K562 (cell line): Measurements from ENCODE around the gene KIFAP3. TPM values are rescaled to one million over a fixed set of nuclear protein-coding genes. Genes with fewer than 3 reads are reported as not detected.
A peak's percentile ranks its signal among the peaks of the same experiment; 100 is the strongest.
"Not testable (repeated sequence)": the region's sequence is repeated elsewhere in the genome, so short reads cannot be mapped to it uniquely, and the experiment has no call there.

ENCODE experiments used
- ATAC-seq: fragments of 200-7000 bp; cut with Tn5 transposase; 3 replicates; pipeline ENCODE4 v1.9.1; 2020; ENCODE audit warnings: moderate library complexity
- BruUV-seq: library from RNA; stranded (reverse); fragments of 400-500 nt; replicated peaks from 2 replicates; lab custom pipeline; 2021; lab: Mats Ljungman, UMichigan
- CTCF ChIA-PET: fragments of 300-600 bp; formaldehyde crosslinking; extraction: SDS; loops from one replicate; lab custom pipeline; 2021; ENCODE audit warnings: low intra/inter-chr PET ratio; lab: Yijun Ruan, JAX
- POLR2A ChIA-PET: fragments of 300-600, 350-650 bp; sonication (Branson Sonifier 250); formaldehyde crosslinking; extraction: SDS; loops from one replicate; lab custom pipeline; 2021; ENCODE audit warnings: antibody characterized with exemption, inconsistent platforms; lab: Yijun Ruan, JAX
- DNase-seq, 4 experiments: peaks; one replicate each; pipeline versions ENCODE4 v3.0.0 to v3.0.0-alpha.2; 2011 to 2018; ENCODE audit warnings: low spot score in 3 of 4, mixed read lengths in 3 of 4; ENCODE audit errors: extremely low read depth in 1 of 4
- FAIRE-seq: peaks from 2 replicates; lab custom pipeline; 2011; peaks lifted over from hg19 to GRCh38; lab: Jason Lieb, UNC
- H2AFZ ChIP-seq: 2 replicates; pipeline ENCODE4 v1.6.0; 2011; ENCODE audit warnings: low read depth, low read length, control low read depth, inconsistent platforms
- H3K27ac ChIP-seq: fragments of 200-600 bp; 3 replicates; pipeline ENCODE4 v1.8.0; 2011; ENCODE audit warnings: low read depth, mild to moderate bottlenecking, control low read depth, inconsistent platforms, low read length, moderate library complexity, mixed read lengths; ENCODE audit errors: extremely low read depth
- H3K27me3 ChIP-seq, 2 experiments: fragments of 300-600 bp in 1 of 2; 2 replicates in 1 of 2; 3 replicates in 1 of 2; pipeline versions ENCODE4 v1.6.0 to v1.8.0; 2011; ENCODE audit warnings: inconsistent platforms in 2 of 2, low read length in 2 of 2, mild to moderate bottlenecking in 1 of 2, mixed read lengths in 1 of 2, moderate library complexity in 1 of 2; ENCODE audit not compliant: control insufficient read depth in 2 of 2, insufficient read depth in 2 of 2
- H3K36me3 ChIP-seq: fragments of 300-600 bp; 3 replicates; pipeline ENCODE4 v1.8.0; 2011; ENCODE audit warnings: mild to moderate bottlenecking, low read length, inconsistent platforms; ENCODE audit not compliant: control insufficient read depth, insufficient read depth
- H3K4me1 ChIP-seq, 2 experiments: fragments of 200-600 bp in 1 of 2; replicated peaks in 1 of 2; 2 replicates in 1 of 2; 3 replicates in 1 of 2; pipeline versions ENCODE4 v1.5.1 to v1.8.0; 2011; ENCODE audit warnings: inconsistent platforms in 2 of 2, low read length in 2 of 2, mild to moderate bottlenecking in 1 of 2, mixed read lengths in 1 of 2, moderate library complexity in 1 of 2; ENCODE audit not compliant: control insufficient read depth in 2 of 2, insufficient read depth in 2 of 2
- H3K4me2 ChIP-seq: 2 replicates; pipeline ENCODE4 v1.6.1; 2011; ENCODE audit warnings: low read length, control low read depth, inconsistent platforms, mixed read lengths; ENCODE audit not compliant: insufficient read depth
- H3K4me3 ChIP-seq: fragments of 200-600 bp; sonication (generic), shearing (Covaris generic); 2 replicates; pipeline ENCODE4 v1.5.1; 2016; ENCODE audit warnings: control low read depth, inconsistent platforms
- H3K79me2 ChIP-seq: fragments of 200-600 bp; 3 replicates; pipeline ENCODE4 v1.8.0; 2011; ENCODE audit warnings: low read length, inconsistent platforms; ENCODE audit not compliant: control insufficient read depth, insufficient read depth
- H3K9ac ChIP-seq, 2 experiments: 2 replicates each; pipeline versions ENCODE4 v1.6.0 to v1.6.1; 2011; ENCODE audit warnings: low read depth in 2 of 2, low read length in 2 of 2, control low read depth in 1 of 2, inconsistent platforms in 1 of 2, mild to moderate bottlenecking in 1 of 2, mixed read lengths in 1 of 2; ENCODE audit not compliant: insufficient read depth in 1 of 2
- H3K9me1 ChIP-seq: one replicate; pipeline ENCODE4 v1.6.0; 2011; ENCODE audit warnings: inconsistent platforms, mild to moderate bottlenecking, low read length, moderate library complexity; ENCODE audit not compliant: control insufficient read depth, insufficient read depth
- H3K9me3 ChIP-seq: replicated peaks from 2 replicates; pipeline ENCODE4 v1.5.1; 2011; ENCODE audit warnings: low read depth, low read length, inconsistent platforms; ENCODE audit not compliant: control insufficient read depth, insufficient read depth
- H4K20me1 ChIP-seq: replicated peaks from 2 replicates; pipeline ENCODE4 v1.6.1; 2011; ENCODE audit warnings: low read length, inconsistent platforms, mixed read lengths; ENCODE audit not compliant: control insufficient read depth, insufficient read depth
- BCOR ChIP-seq: fragments of 450-650 bp; IDR thresholded peaks from 2 replicates; pipeline ENCODE4 v1.6.1; 2016
- ZNF146 ChIP-seq: IDR thresholded peaks from one replicate; pipeline ENCODE4 v1.6.1; 2018; ENCODE audit warnings: missing compliant biosample characterization; ENCODE audit not compliant: unreplicated experiment
- WGBS: fragments of 100-300 bp; shearing (Covaris generic); methylation state at CpG from one replicate; pipeline ENCODE4 v1.1.6; 2016; ENCODE audit warnings: low coverage, mixed read lengths; ENCODE audit not compliant: insufficient coverage; ENCODE audit errors: missing lambda C conversion rate; 5-methylcytosine and 5-hydroxymethylcytosine counted together
- in situ Hi-C: fragments of 300-500 bp; cut with MboI; formaldehyde crosslinking; loops from 4 replicates; pipeline ENCODE4 v1.15.0; 2018; ENCODE audit warnings: inconsistent platforms, mixed read lengths
- intact Hi-C: fragments of 100-400 bp; cut with micrococcal nuclease; formaldehyde crosslinking; loops from 2 replicates; pipeline ENCODE4 v1.14.2; 2022
- polyA plus RNA-seq, 8 experiments: library from polyadenylated mRNA; depleted of rRNA in 4 of 8; stranded (reverse) in 5 of 8; unstranded in 3 of 8; fragments of >200 nt; fragmentation: Nextera tagmentation in 2 of 8; fragmentation: Illumina TruSeq in 1 of 8; extraction: Ambion mirVana in 2 of 8; extraction: Trizol in 1 of 8; gene quantifications; 2 replicates each; pipeline versions ENCODE4 v1.2.1 to v1.2.3, GENCODE V29; 2011 to 2014; ENCODE audit warnings: inconsistent platforms in 1 of 8, missing spikeins in 1 of 8
- total RNA-seq, 7 experiments: library from RNA; depleted of rRNA in 6 of 7; stranded (reverse); fragments of >200 nt in 6 of 7; fragmentation: Illumina TruSeq in 2 of 7; extraction: Trizol in 2 of 7; gene quantifications; 2 replicates each; pipeline versions ENCODE4 v1.2.1 to v1.2.3, GENCODE V29; 2011 to 2021; ENCODE audit warnings: low replicate concordance in 1 of 7
- TF ChIP-seq, protein P1 (sequence below), 2 experiments: IDR thresholded peaks in 1 of 2; conservative IDR thresholded peaks in 1 of 2; 2 replicates each; pipeline ENCODE4 v1.6.1; 2016; ENCODE audit warnings: low read depth in 2 of 2, mild to moderate bottlenecking in 1 of 2, missing compliant biosample characterization in 1 of 2, missing genetic modification characterization in 1 of 2, moderate library complexity in 1 of 2

KIFAP3 gene
- total and polyA plus RNA-seq, 9 of the 15 experiments (the other 6 are each of a cell fraction or from before 2014, with no cell fraction given) = 8.8 to 17.5 (median 11.8) TPM

DNA sequence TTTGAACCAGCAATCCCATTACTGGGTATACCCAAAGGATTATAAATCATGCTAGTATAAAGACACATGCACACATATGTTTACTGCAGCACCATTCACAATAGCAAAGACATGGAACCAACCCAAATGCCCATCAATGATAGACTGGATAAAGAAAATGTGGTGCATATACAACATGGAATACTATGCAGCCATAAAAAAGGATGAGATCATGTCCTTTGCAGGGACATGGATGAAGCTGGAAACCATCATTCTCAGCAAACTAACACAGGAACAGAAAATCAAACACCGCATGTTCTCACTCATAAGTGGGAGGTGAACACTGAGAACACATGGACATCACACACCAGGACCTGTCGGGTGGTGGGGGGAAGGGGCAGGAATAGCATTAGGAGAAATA, 65.8 kb downstream of the KIFAP3 start:
- H3K79me2 ChIP-seq, FAIRE-seq, in situ Hi-C loops, H3K4me3 ChIP-seq, H3K9me3 ChIP-seq, DNase-seq, CTCF ChIA-PET, BruUV-seq, H3K9me1 ChIP-seq, H3K4me1 ChIP-seq, H3K4me2 ChIP-seq, H3K36me3 ChIP-seq, H3K27me3 ChIP-seq, H2AFZ ChIP-seq, ATAC-seq, H3K27ac ChIP-seq, H4K20me1 ChIP-seq, H3K9ac ChIP-seq, intact Hi-C loops: not testable (repeated sequence)
- 60% methylated on average over 2 of the region's 2 CpGs for WGBS
- POLR2A ChIA-PET = interaction anchor here (1.2 kb wide), 1 partner anchor 9 kb away, joined by 3 read pairs; no protein-coding TSS in a partner anchor
- TF ChIP-seq ZNF146 (CRISPR knock-in tag) (peak; percentile 79), BCOR (peak; percentile 21; the same call in 1 of the 2 replicates)

GRCh38 chr1:170003270-170003835, 71.1 kb downstream of the KIFAP3 start:
- 4% methylated on average over 7 of the region's 7 CpGs for WGBS
- POLR2A ChIA-PET, H4K20me1 ChIP-seq, H3K4me3 ChIP-seq, in situ Hi-C loops, H2AFZ ChIP-seq, H3K4me2 ChIP-seq, FAIRE-seq, intact Hi-C loops, H3K27ac ChIP-seq, H3K4me1 ChIP-seq, H3K9me3 ChIP-seq, H3K36me3 ChIP-seq, BruUV-seq, H3K27me3 ChIP-seq, ATAC-seq, H3K9me1 ChIP-seq, H3K79me2 ChIP-seq, CTCF ChIA-PET, H3K9ac ChIP-seq: not testable (repeated sequence)
- TF ChIP-seq, protein P1, sequence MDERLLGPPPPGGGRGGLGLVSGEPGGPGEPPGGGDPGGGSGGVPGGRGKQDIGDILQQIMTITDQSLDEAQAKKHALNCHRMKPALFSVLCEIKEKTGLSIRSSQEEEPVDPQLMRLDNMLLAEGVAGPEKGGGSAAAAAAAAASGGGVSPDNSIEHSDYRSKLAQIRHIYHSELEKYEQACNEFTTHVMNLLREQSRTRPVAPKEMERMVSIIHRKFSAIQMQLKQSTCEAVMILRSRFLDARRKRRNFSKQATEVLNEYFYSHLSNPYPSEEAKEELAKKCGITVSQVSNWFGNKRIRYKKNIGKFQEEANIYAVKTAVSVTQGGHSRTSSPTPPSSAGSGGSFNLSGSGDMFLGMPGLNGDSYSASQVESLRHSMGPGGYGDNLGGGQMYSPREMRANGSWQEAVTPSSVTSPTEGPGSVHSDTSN (CRISPR knock-in tag; IDR thresholded peaks at IDR 0.05; ENCODE audit: low read depth) = not testable (repeated sequence)
- TF ChIP-seq, protein P1 (tag; conservative IDR thresholded peaks at IDR 0.05; ENCODE audit: low read depth) = 0 out of 2 replicates have a peak, but pooled peaks have one; percentile 7
- peak in 1 of 4 experiments; percentile 10 for DNase-seq
